ENCODE data around the gene CRY1. TPM values are rescaled to one million over a fixed set of nuclear protein-coding genes. Genes with fewer than 3 reads are reported as not detected.

Gene CRY1
- polyA plus RNA-seq, 4 donors: 25.3 to 35.7 (median 29.1) TPM

Other genes starting within 250 kb of the CRY1 start
- gene TMEM263, start 137.6 kb downstream of the CRY1 start, polyA plus RNA-seq (ENCODE audit: insufficient read length in 4 of 4): 10 to 100 TPM; 76.0 to 85.1 (median 81.3) TPM
- gene MTERF2, start 106.4 kb downstream of the CRY1 start, polyA plus RNA-seq (ENCODE audit: insufficient read length in 4 of 4): 10 to 100 TPM; 30.0 to 40.3 (median 31.3) TPM